GDM1 (cell line): ENCODE measurements around the gene LILRB3.
"Not testable (repeated sequence)": the region's sequence is repeated elsewhere in the genome, so short reads cannot be mapped to it uniquely, and the experiment has no call there.

Experiments
- DNase-seq: peaks from one replicate; lab custom pipeline; 2025; lab: John Stamatoyannopoulos, UW

The LILRB3 gene

GRCh38 chr19:54222474-54223276 lies at the start of gene LILRB3:
Gene LILRB3 (minus strand): TSS chr19:54223007. CDS start chr19:54222976, 31 bp downstream.
- DNase-seq = not testable (repeated sequence)

GRCh38 chr19:54272181-54272580 lies 49.4 kb upstream of the LILRB3 start:
- not testable (repeated sequence) for DNase-seq

GRCh38 chr19:54271587-54271986 lies 48.8 kb upstream of the LILRB3 start:
- not testable (repeated sequence) for DNase-seq

GRCh38 chr19:54271106-54271505 lies 48.3 kb upstream of the LILRB3 start:
- DNase-seq = no peak

GRCh38 chr19:54268936-54269335 lies 46.1 kb upstream of the LILRB3 start:
- no peak for DNase-seq

- DNase-seq = peak; percentile 55
These were observed 43.3 kb upstream of the LILRB3 start for GRCh38 chr19:54266133-54266532.

GRCh38 chr19:54262470-54262869 lies 39.7 kb upstream of the LILRB3 start:
- DNase-seq = no peak

GRCh38 chr19:54262066-54262465 lies 39.3 kb upstream of the LILRB3 start:
- no peak for DNase-seq

- DNase-seq = no peak
These were observed 34.3 kb upstream of the LILRB3 start, which contains the start of gene LILRB5 for GRCh38 chr19:54257116-54257480. Gene LILRB5 (minus strand): TSS chr19:54257273. CDS start chr19:54257193, 80 bp downstream.

- no peak for DNase-seq
These were observed 33.7 kb upstream of the LILRB3 start for GRCh38 chr19:54256250-54257115.

GRCh38 chr19:54255105-54255775 lies 32.4 kb upstream of the LILRB3 start:
- DNase-seq = no peak

GRCh38 chr19:54254195-54254906 lies 31.5 kb upstream of the LILRB3 start:
- no peak for DNase-seq

- DNase-seq = no peak
These were observed 30.8 kb upstream of the LILRB3 start for GRCh38 chr19:54253331-54254194.

- no peak for DNase-seq
These were observed 30.0 kb upstream of the LILRB3 start for GRCh38 chr19:54252845-54253244.

GRCh38 chr19:54252243-54252642 lies 29.4 kb upstream of the LILRB3 start:
- no peak for DNase-seq

GRCh38 chr19:54248016-54248601 lies 25.3 kb upstream of the LILRB3 start:
- peak; percentile 74 for DNase-seq

GRCh38 chr19:54247106-54247930 lies 24.5 kb upstream of the LILRB3 start:
- DNase-seq = no peak

- no peak for DNase-seq
These were observed 23.1 kb upstream of the LILRB3 start for GRCh38 chr19:54245936-54246335.

- DNase-seq = peak; percentile 27
These were observed 21.0 kb upstream of the LILRB3 start for GRCh38 chr19:54243809-54244208.
